AG09309 (cell line): Measurements from ENCODE around the gene ADK.
"Not testable (repeated sequence)": the region's sequence is repeated elsewhere in the genome, so short reads cannot be mapped to it uniquely, and the experiment has no call there.

Experiments used
- DNase-seq: peaks from one replicate; pipeline ENCODE4 v3.0.0-alpha.2; 2010; ENCODE audit warnings: low read depth
- H3K4me3 ChIP-seq: 2 replicates; pipeline ENCODE4 v1.5.1; 2011; ENCODE audit warnings: mild to moderate bottlenecking, low read depth, low read length, moderate library complexity; ENCODE audit not compliant: control insufficient read depth
- TF ChIP-seq, protein P1 (sequence below): IDR thresholded peaks from 2 replicates; pipeline ENCODE4 v1.5.1; 2011; ENCODE audit warnings: mild to moderate bottlenecking, low read depth, low read length, inconsistent platforms; ENCODE audit not compliant: insufficient read depth, control insufficient read depth; ENCODE audit errors: missing control alignments

Gene ADK

GRCh38 chr10:74213019-74213418 lies 62.0 kb downstream of the ADK start:
- TF ChIP-seq, protein P1, sequence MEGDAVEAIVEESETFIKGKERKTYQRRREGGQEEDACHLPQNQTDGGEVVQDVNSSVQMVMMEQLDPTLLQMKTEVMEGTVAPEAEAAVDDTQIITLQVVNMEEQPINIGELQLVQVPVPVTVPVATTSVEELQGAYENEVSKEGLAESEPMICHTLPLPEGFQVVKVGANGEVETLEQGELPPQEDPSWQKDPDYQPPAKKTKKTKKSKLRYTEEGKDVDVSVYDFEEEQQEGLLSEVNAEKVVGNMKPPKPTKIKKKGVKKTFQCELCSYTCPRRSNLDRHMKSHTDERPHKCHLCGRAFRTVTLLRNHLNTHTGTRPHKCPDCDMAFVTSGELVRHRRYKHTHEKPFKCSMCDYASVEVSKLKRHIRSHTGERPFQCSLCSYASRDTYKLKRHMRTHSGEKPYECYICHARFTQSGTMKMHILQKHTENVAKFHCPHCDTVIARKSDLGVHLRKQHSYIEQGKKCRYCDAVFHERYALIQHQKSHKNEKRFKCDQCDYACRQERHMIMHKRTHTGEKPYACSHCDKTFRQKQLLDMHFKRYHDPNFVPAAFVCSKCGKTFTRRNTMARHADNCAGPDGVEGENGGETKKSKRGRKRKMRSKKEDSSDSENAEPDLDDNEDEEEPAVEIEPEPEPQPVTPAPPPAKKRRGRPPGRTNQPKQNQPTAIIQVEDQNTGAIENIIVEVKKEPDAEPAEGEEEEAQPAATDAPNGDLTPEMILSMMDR: no peak
- no peak overlapping the region for H3K4me3 ChIP-seq
- no peak for DNase-seq

DNA sequence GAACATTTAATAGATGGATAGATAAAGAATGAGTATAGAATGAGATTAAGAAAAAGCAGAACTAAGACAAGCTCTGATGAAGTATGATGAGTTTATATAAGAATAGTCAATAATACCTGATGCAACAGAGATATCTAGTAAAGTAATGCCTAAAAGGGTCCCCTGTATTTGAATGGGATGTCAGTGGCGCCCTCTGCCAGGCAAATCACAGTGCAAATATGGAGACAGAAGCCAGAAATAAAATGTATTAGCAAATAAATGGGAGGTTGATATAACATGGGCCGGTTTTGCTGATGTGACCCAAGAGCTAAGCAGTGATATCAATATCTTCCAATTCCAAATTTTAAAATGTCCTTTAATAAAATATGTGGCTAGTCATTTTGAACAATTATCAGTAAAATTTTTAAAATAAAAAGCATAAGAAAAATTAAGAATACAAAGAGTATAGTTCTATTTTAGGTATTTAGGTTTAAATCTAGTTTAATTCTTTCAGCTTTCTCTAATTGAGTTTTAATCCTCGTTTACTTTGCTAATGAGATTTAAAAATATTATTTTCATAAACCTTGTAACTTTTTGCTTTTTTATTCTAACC lies 62.6 kb downstream of the ADK start:
- TF ChIP-seq, protein P1: peak; percentile 64
- H3K4me3 ChIP-seq: no peak overlapping the region
- DNase-seq: no peak

GRCh38 chr10:74217110-74217509 lies 66.1 kb downstream of the ADK start:
- not testable (repeated sequence) for H3K4me3 ChIP-seq, DNase-seq

- not testable (repeated sequence) for H3K4me3 ChIP-seq, DNase-seq
Observed at GRCh38 chr10:74222467-74222866, 71.4 kb downstream of the ADK start.

- no peak for DNase-seq
- no peak overlapping the region for H3K4me3 ChIP-seq
Observed at GRCh38 chr10:74223755-74224529, 72.9 kb downstream of the ADK start.

GRCh38 chr10:74227697-74228424 lies 76.8 kb downstream of the ADK start:
- DNase-seq: no peak
- TF ChIP-seq, protein P1: no peak
- no peak overlapping the region for H3K4me3 ChIP-seq

More at GRCh38 chr10:74223755-74224529, 72.9 kb downstream of the ADK start:
- TF ChIP-seq, protein P1: no peak

DNA sequence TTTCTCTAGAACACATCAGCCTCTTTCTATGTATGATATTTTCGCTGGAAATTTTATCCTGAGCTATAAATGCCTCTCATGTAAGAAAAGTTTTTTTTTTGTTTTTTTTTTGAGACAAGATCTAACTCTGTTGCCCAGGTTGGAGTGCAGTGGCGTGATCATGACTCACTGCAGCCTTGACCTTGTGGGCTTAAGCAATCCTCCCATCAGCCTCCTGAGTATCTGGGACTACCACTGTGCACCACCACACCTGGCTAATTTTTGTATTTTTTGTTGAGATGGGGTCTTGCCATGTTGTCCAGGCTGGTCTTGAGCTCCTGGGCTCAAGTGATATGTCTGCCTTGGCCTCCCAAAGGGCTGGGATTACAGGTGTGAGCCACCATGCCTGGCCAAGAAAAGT lies 80.4 kb downstream of the ADK start:
- TF ChIP-seq, protein P1: no peak
- no peak for DNase-seq
- H3K4me3 ChIP-seq: no peak overlapping the region
